ENCODE measurements around the gene HTRA3.

Gene HTRA3

GRCh38 chr4:8233672-8234484 is 35.7 kb upstream of the HTRA3 start:
- FAIRE-seq, result no peak
- DNase-seq (ENCODE audit: insufficient read length, low spot score), result no peak

GRCh38 chr4:8234715-8235114 is 34.8 kb upstream of the HTRA3 start:
- no peak for FAIRE-seq
- no peak for DNase-seq (ENCODE audit: insufficient read length, low spot score)

- DNase-seq (ENCODE audit: insufficient read length, low spot score) (no peak), FAIRE-seq (no peak)
These were observed 34.3 kb upstream of the HTRA3 start for GRCh38 chr4:8235224-8235623.

- FAIRE-seq (no peak), DNase-seq (ENCODE audit: insufficient read length, low spot score) (no peak)
These were observed 33.9 kb upstream of the HTRA3 start for GRCh38 chr4:8235686-8236085.

GRCh38 chr4:8236106-8236919 is 33.2 kb upstream of the HTRA3 start:
- no peak for FAIRE-seq
- no peak for DNase-seq (ENCODE audit: insufficient read length, low spot score)

GRCh38 chr4:8236920-8237195 is 32.7 kb upstream of the HTRA3 start:
- DNase-seq (ENCODE audit: insufficient read length, low spot score) (no peak), FAIRE-seq (no peak)

- DNase-seq (ENCODE audit: insufficient read length, low spot score), result no peak
- no peak for FAIRE-seq
These were observed 32.1 kb upstream of the HTRA3 start for GRCh38 chr4:8237256-8237989.

GRCh38 chr4:8238036-8238511 is 31.5 kb upstream of the HTRA3 start:
- FAIRE-seq, result no peak
- no peak for DNase-seq (ENCODE audit: insufficient read length, low spot score)

GRCh38 chr4:8238515-8239053 is 31.0 kb upstream of the HTRA3 start:
- FAIRE-seq, result no peak
- no peak for DNase-seq (ENCODE audit: insufficient read length, low spot score)

- no peak for DNase-seq (ENCODE audit: insufficient read length, low spot score)
- FAIRE-seq, result no peak
These were observed 30.3 kb upstream of the HTRA3 start for GRCh38 chr4:8239226-8239625.

GRCh38 chr4:8239661-8240060 is 29.9 kb upstream of the HTRA3 start:
- FAIRE-seq, result no peak
- DNase-seq (ENCODE audit: insufficient read length, low spot score), result no peak

GRCh38 chr4:8240211-8241041 is 29.1 kb upstream of the HTRA3 start:
- no peak for FAIRE-seq
- DNase-seq (ENCODE audit: insufficient read length, low spot score), result no peak

- no peak for FAIRE-seq
These were observed 28.3 kb upstream of the HTRA3 start for GRCh38 chr4:8241211-8241779.

GRCh38 chr4:8241895-8242696 is 27.5 kb upstream of the HTRA3 start:
- DNase-seq (ENCODE audit: insufficient read length, low spot score), result peak; percentile 97
- FAIRE-seq, result no peak

More at GRCh38 chr4:8241211-8241779, 28.3 kb upstream of the HTRA3 start:
- no peak for DNase-seq (ENCODE audit: insufficient read length, low spot score)

- no peak for DNase-seq (ENCODE audit: insufficient read length, low spot score)
- FAIRE-seq, result no peak
These were observed 26.6 kb upstream of the HTRA3 start for GRCh38 chr4:8242782-8243560.

GRCh38 chr4:8244001-8244757 is 25.4 kb upstream of the HTRA3 start:
- DNase-seq (ENCODE audit: insufficient read length, low spot score) (no peak), FAIRE-seq (no peak)

GRCh38 chr4:8244931-8245460 is 24.6 kb upstream of the HTRA3 start:
- no peak for DNase-seq (ENCODE audit: insufficient read length, low spot score)

More at GRCh38 chr4:8244931-8245460, 24.6 kb upstream of the HTRA3 start:
- no peak for FAIRE-seq

All from GM19239 (cell line).